ENCODE results near the gene FOXN3. TPM values are rescaled to one million over a fixed set of nuclear protein-coding genes. Genes with fewer than 3 reads are reported as not detected.
A peak's percentile ranks its signal among the peaks of the same experiment; 100 is the strongest.

Gene FOXN3
- total and polyA plus RNA-seq, 2 experiments from 2014 or later = 98.9 to 167 TPM

GRCh38 chr14:89117012-89117411 is 300.0 kb downstream of the FOXN3 start:
- DNase-seq (ENCODE audit: low spot score) = peak; percentile 33
- TF ChIP-seq ZNF331 (CRISPR knock-in tag; IDR thresholded peaks at IDR 0.05; ENCODE audit: low read depth) (no peak), NANOG (IDR thresholded peaks at IDR 0.05; ENCODE audit: borderline replicate concordance) (no peak), STAT1 (IDR thresholded peaks at IDR 0.05; ENCODE audit: unreplicated experiment) (no peak), ZNF462 (CRISPR knock-in tag; IDR thresholded peaks at IDR 0.05) (no peak), EZH2 (IDR thresholded peaks at IDR 0.05; ENCODE audit: low read depth, unreplicated experiment) (no peak), JUNB (IDR thresholded peaks at IDR 0.05; ENCODE audit: unreplicated experiment) (no peak), REST (IDR thresholded peaks at IDR 0.05; ENCODE audit: unreplicated experiment) (no peak), ETS1 (IDR thresholded peaks at IDR 0.05) (no peak), POLR2AphosphoS5 (IDR thresholded peaks at IDR 0.05; ENCODE audit: low read depth) (no peak), CTCF (conservative IDR thresholded peaks at IDR 0.05; ENCODE audit: low read depth in 2 of 2) (no peak)
- peak overlapping the region; percentile 51; the same call in 1 of the 2 replicates for H3K4me2 ChIP-seq
- H4K20me1 ChIP-seq (replicated peaks; ENCODE audit: insufficient read depth) = no peaks in the 10 kb centered on the region
- no peaks in the 10 kb centered on the region for H3K9me2 ChIP-seq (ENCODE audit: insufficient read depth)
- H3K36me3 Mint-ChIP-seq (ENCODE audit: low read depth) = peaks cover 4% of the 10 kb centered on the region; the same call in 1 of the 3 replicates
- H3K27ac ChIP-seq (ENCODE audit: low read depth) = no peak overlapping the region
- H3K27ac Mint-ChIP-seq = no peak overlapping the region
- no peak overlapping the region for H3K4me3 Mint-ChIP-seq
- no peaks in the 10 kb centered on the region for H3K27me3 ChIP-seq (ENCODE audit: insufficient read depth)
- no peaks in the 10 kb centered on the region for H3K79me2 ChIP-seq (replicated peaks; ENCODE audit: insufficient read depth)
- H3K9me3 Mint-ChIP-seq = peaks cover 17% of the 10 kb centered on the region
- H3F3A ChIP-seq (replicated peaks; ENCODE audit: low read depth) = no peaks in the 10 kb centered on the region
- peaks cover 21% of the 10 kb centered on the region for H3K4me1 Mint-ChIP-seq
- ATAC-seq = peak; percentile 77
- peaks cover 15% of the 10 kb centered on the region for H3K27me3 Mint-ChIP-seq (ENCODE audit: insufficient read depth, low read depth, poor library complexity)
- H2AFZ ChIP-seq = 0 out of 2 replicates have a peak overlapping the region, but pooled peaks have one; percentile 63
- peaks cover 8% of the 10 kb centered on the region for H3K4me1 ChIP-seq (ENCODE audit: insufficient read depth)
- no peaks in the 10 kb centered on the region for H3K36me3 ChIP-seq (ENCODE audit: insufficient read depth)
- no peak overlapping the region for H3K4me3 ChIP-seq

Measured in GM23338 (cell line).